Bronchial epithelial cell (primary cell): ENCODE data around the gene ZNF546. TPM values are rescaled to one million over a fixed set of nuclear protein-coding genes. Genes with fewer than 3 reads are reported as not detected.
A peak's percentile ranks its signal among the peaks of the same experiment; 100 is the strongest.

Experiments
- DNase-seq: peaks from one replicate; pipeline ENCODE4 v3.0.0-alpha.2; 2010; ENCODE audit warnings: low read depth
- FAIRE-seq: peaks from 2 replicates; lab custom pipeline; 2011; peaks lifted over from hg19 to GRCh38; lab: Jason Lieb, UNC
- H3K27me3 ChIP-seq: 2 replicates; pipeline ENCODE4 v1.5.1; 2011; ENCODE audit warnings: low read length; ENCODE audit not compliant: control insufficient read depth, insufficient read depth
- H3K36me3 ChIP-seq: 2 replicates; pipeline ENCODE4 v1.5.1; 2011; ENCODE audit warnings: low read length; ENCODE audit not compliant: control insufficient read depth, insufficient read depth
- H3K4me3 ChIP-seq: 2 replicates; pipeline ENCODE4 v1.5.1; 2011; ENCODE audit warnings: mild to moderate bottlenecking, low read depth, low read length, control low read depth
- CTCF ChIP-seq: IDR thresholded peaks from 2 replicates; pipeline ENCODE4 v1.5.1; 2011; ENCODE audit warnings: mild to moderate bottlenecking, moderate library complexity, low read length, control low read depth, inconsistent platforms; ENCODE audit not compliant: insufficient read depth, severe bottlenecking
- total RNA-seq: library from RNA; depleted of rRNA; stranded (reverse); fragments of >200 nt; gene quantifications from 2 replicates; pipeline ENCODE4 v1.2.1, GENCODE V29; 2014

The ZNF546 gene
- total RNA-seq, 1 donor from 2014 or later: 2.4 TPM

- no peak for TF ChIP-seq CTCF
- H3K36me3 ChIP-seq: no peaks in the 10 kb centered on the region
- no peak overlapping the region for H3K4me3 ChIP-seq
- no peaks in the 10 kb centered on the region for H3K27me3 ChIP-seq
- no peak for FAIRE-seq
- DNase-seq: peak; percentile 80
These were observed 9.4 kb downstream of the ZNF546 start for GRCh38 chr19:40006273-40006691.

- FAIRE-seq (no peak), DNase-seq (no peak)
- no peak for TF ChIP-seq CTCF
- Histone ChIP-seq H3K27me3 (no peaks in the 10 kb centered on the region), H3K4me3 (no peak overlapping the region), H3K36me3 (no peaks in the 10 kb centered on the region)
These were observed 12.8 kb downstream of the ZNF546 start for GRCh38 chr19:40009674-40010073.

GRCh38 chr19:40013991-40014390, 17.1 kb downstream of the ZNF546 start:
- TF ChIP-seq CTCF: no peak
- Histone ChIP-seq H3K36me3 (no peaks in the 10 kb centered on the region), H3K4me3 (no peak overlapping the region), H3K27me3 (no peaks in the 10 kb centered on the region)
- no peak for DNase-seq
- FAIRE-seq: no peak

GRCh38 chr19:40023969-40024368, 27.1 kb downstream of the ZNF546 start:
- Histone ChIP-seq H3K36me3 (no peaks in the 10 kb centered on the region), H3K27me3 (no peaks in the 10 kb centered on the region), H3K4me3 (no peak overlapping the region)
- TF ChIP-seq CTCF: no peak
- FAIRE-seq (peak; percentile 79), DNase-seq (no peak)

- no peak overlapping the region for H3K4me3 ChIP-seq
- H3K27me3 ChIP-seq: no peaks in the 10 kb centered on the region
- DNase-seq: no peak
- TF ChIP-seq CTCF: no peak
- H3K36me3 ChIP-seq: no peaks in the 10 kb centered on the region
- FAIRE-seq: no peak
These were observed 29.2 kb downstream of the ZNF546 start for GRCh38 chr19:40025938-40026596.

GRCh38 chr19:40026597-40026970, 29.7 kb downstream of the ZNF546 start:
- DNase-seq: no peak
- TF ChIP-seq CTCF: no peak
- no peak overlapping the region for H3K4me3 ChIP-seq
- H3K27me3 ChIP-seq: no peaks in the 10 kb centered on the region
- FAIRE-seq: no peak
- no peaks in the 10 kb centered on the region for H3K36me3 ChIP-seq
